ENCODE data around the gene PRKAG2. TPM values are rescaled to one million over a fixed set of nuclear protein-coding genes. Genes with fewer than 3 reads are reported as not detected.

PRKAG2 gene
- total RNA-seq, 2 donors from 2014 or later: 41.3 to 51.8 TPM

DNA sequence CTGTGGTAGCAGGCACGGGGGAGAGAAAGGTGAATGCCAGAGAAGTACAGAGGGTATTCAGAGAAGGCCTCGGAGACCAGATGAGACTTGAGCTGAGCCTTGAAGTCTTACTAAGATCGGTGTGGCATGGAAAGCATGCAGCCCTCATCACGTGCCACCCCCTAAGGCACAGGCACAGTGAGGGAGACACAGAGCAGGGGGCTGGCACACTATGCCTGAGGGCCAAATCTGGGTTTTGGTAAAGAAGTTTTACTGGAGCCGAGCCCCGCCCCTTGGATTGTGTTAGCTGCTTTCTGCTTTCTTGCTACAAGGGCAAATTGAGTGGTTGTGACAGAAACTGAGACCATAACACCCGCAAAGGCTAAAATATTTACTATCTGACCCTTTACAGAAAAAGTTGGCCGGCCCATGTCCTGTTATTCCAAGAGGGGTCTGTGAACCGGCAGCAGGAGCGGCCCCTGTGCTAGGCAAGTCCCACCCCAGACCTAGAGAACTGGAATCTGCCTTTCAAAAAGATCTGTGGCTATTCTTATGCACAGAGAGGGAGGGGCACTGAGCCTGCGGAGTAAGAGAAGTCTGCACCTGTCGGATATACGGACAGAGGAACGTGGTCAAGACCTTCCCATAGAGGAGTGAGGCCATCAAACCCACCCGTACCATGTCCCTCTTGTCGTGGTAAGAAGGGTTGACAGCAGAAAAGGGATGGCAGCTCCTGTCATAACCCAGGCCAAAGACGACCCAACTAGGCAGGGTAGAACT, 247.9 kb downstream of the PRKAG2 start:
- Mint-ChIP-seq H3K27ac (no peak overlapping the region), H3K27me3 (no peaks in the 10 kb centered on the region), H3K36me3 (ENCODE audit: low read depth) (peaks cover 5% of the 10 kb centered on the region), H3K4me1 (peaks cover 37% of the 10 kb centered on the region), H3K4me3 (no peak overlapping the region)
- ATAC-seq (no peak), DNase-seq (no peak)
- H3K9me3 ChIP-seq (ENCODE audit: control insufficient read depth, low read length, poor library complexity, severe bottlenecking): no peaks in the 10 kb centered on the region

DNA sequence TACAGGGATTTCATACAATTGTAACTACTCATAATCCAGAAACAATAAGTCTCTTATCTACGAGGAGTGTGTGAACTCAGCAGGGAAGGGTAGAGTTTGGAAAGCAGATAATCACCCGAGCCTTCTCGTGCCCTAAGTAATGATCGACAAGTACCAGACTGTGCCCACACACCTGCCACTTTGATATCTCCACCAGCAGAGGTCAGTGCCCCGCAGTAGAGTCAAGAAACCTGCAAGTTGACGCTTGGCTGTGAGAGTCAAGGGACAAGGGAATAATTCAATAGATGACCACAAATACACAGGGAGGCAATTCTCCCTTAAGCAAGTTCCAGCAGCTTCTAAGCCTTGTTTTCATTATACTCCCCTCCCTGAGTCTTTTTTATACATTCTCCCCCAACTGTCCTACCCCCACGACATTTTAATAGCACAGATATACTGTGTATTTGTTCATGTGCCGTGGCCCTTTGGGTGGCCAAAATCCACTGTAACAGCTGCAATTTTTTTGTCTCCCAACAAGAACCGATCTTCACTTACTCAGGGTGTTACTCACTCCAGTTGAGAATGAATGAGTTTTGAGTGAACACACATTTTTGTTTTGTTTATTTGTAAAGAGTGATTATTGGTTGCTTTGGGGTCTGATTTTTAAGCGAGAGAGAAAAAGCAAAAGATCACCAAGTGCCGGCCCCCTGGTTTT, 250.3 kb downstream of the PRKAG2 start:
- Mint-ChIP-seq H3K36me3 (ENCODE audit: low read depth) (peaks cover 2% of the 10 kb centered on the region), H3K27me3 (no peaks in the 10 kb centered on the region), H3K4me1 (peaks cover 39% of the 10 kb centered on the region), H3K27ac (no peak overlapping the region), H3K4me3 (no peak overlapping the region)
- no peaks in the 10 kb centered on the region for H3K9me3 ChIP-seq (ENCODE audit: control insufficient read depth, low read length, poor library complexity, severe bottlenecking)
- DNase-seq (no peak), ATAC-seq (peak; percentile 35)

DNA sequence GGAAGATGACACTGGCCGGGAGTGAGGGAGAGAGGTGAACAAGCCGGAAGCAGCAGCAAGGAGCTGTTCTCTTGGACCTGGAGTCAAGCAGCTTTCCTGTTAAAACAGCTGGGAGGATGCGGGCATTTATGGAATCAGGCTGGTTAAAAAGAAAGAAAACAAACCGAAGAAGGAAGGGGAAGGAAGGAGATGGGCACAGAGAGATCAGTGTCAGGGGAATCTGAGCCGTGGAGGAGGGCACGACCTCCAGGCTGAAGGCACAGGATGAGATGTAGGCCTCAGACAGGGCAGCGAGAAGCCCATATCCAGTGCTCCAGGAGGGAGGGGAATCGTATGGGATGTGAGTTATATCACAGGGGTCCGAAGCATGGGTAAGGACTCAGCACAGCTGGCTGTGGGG, 251.3 kb downstream of the PRKAG2 start:
- Mint-ChIP-seq H3K4me3 (no peak overlapping the region), H3K27ac (no peak overlapping the region), H3K4me1 (peaks cover 34% of the 10 kb centered on the region), H3K27me3 (no peaks in the 10 kb centered on the region), H3K36me3 (ENCODE audit: low read depth) (peaks cover 2% of the 10 kb centered on the region)
- DNase-seq: no peak
- no peaks in the 10 kb centered on the region for H3K9me3 ChIP-seq (ENCODE audit: control insufficient read depth, low read length, poor library complexity, severe bottlenecking)
- ATAC-seq: no peak

DNA sequence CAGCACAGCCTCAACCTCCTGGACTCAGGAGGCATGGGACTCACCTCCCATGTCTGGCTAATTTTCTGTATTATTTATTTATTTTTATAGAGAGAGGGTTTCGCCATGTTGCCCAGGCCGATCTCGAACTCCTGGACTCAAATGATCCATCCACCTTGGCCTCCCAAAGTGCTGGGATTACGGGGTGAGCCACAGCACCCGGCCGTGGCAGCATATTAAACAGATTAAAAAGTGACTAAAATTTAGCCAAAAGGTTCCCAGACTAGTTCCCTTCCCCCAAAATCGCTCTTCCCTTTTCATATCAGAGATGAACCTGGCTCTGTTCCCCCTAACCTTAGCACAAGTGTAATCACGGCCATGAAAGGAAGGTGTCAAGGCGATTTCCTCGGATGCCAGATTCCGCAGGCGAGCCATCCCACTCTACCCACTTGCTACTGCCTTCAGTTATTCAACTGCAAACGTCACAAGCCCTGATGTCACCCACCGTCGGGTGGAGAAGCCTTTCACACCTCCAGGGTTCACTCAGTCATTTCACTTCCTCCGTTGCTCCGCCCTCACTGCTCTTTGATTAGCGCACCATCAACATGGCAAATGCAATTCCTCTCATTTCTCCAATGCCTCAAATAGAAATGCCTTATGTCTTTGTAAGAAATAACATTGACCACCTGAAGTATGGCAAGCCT, 252.5 kb downstream of the PRKAG2 start:
- ATAC-seq: no peak
- H3K27ac Mint-ChIP-seq: no peak overlapping the region
- no peak for DNase-seq
- peaks cover 2% of the 10 kb centered on the region for H3K36me3 Mint-ChIP-seq (ENCODE audit: low read depth)
- no peaks in the 10 kb centered on the region for H3K27me3 Mint-ChIP-seq
- no peaks in the 10 kb centered on the region for H3K9me3 ChIP-seq (ENCODE audit: control insufficient read depth, low read length, poor library complexity, severe bottlenecking)
- H3K4me3 Mint-ChIP-seq: no peak overlapping the region
- peaks cover 30% of the 10 kb centered on the region for H3K4me1 Mint-ChIP-seq

DNA sequence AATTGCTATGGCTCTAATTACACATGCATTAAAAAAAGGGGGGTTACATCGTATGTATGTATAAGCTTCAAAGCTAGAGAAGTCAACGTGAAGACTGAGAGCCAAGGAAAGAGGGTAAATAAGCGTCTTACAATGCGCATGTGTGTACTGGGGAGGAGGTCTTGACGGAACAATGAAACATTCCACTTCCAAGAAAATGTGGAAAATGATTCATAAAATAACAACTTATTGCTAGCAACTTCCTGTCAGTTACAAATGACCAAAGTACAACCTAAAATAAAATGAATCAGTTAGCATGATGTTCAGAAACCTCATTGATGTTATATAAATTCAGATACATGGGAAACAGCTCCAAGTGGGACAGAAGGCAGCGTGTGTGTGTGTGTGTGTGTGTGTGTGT, 253.1 kb downstream of the PRKAG2 start:
- no peak overlapping the region for H3K4me3 Mint-ChIP-seq

DNA sequence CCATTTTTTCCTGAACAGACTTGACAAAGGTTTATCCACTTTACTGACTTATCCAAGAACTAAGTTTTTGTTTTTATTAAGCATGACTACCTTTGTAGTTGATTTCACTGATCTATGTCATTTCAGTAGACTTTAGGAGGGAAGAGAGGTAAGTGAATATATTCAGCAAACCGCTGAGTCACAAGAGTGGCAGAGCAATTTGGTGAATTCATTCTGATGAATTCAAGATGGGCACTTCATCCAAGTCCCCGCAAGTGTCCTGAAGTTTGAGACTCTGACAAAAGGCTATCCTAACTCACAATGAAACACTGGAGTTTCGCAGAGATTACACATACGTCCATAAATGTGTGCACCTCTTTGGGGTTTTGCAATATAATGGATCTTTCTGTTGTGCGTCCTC, 255.0 kb downstream of the PRKAG2 start:
- no peak overlapping the region for H3K4me3 Mint-ChIP-seq
- no peak overlapping the region for H3K27ac Mint-ChIP-seq
- H3K36me3 Mint-ChIP-seq (ENCODE audit: low read depth): peaks cover 2% of the 10 kb centered on the region
- ATAC-seq (no peak), DNase-seq (no peak)
- peaks cover 27% of the 10 kb centered on the region for H3K4me1 Mint-ChIP-seq
- H3K27me3 Mint-ChIP-seq: no peaks in the 10 kb centered on the region
- H3K9me3 ChIP-seq (ENCODE audit: control insufficient read depth, low read length, poor library complexity, severe bottlenecking): no peaks in the 10 kb centered on the region

More for the DNA sequence above, 253.1 kb downstream of the PRKAG2 start:
- Mint-ChIP-seq H3K27me3 (no peaks in the 10 kb centered on the region), H3K36me3 (ENCODE audit: low read depth) (peaks cover 2% of the 10 kb centered on the region), H3K4me1 (peaks cover 30% of the 10 kb centered on the region), H3K27ac (no peak overlapping the region)
- DNase-seq: no peak
- no peak for ATAC-seq
- no peaks in the 10 kb centered on the region for H3K9me3 ChIP-seq (ENCODE audit: control insufficient read depth, low read length, poor library complexity, severe bottlenecking)

DNA sequence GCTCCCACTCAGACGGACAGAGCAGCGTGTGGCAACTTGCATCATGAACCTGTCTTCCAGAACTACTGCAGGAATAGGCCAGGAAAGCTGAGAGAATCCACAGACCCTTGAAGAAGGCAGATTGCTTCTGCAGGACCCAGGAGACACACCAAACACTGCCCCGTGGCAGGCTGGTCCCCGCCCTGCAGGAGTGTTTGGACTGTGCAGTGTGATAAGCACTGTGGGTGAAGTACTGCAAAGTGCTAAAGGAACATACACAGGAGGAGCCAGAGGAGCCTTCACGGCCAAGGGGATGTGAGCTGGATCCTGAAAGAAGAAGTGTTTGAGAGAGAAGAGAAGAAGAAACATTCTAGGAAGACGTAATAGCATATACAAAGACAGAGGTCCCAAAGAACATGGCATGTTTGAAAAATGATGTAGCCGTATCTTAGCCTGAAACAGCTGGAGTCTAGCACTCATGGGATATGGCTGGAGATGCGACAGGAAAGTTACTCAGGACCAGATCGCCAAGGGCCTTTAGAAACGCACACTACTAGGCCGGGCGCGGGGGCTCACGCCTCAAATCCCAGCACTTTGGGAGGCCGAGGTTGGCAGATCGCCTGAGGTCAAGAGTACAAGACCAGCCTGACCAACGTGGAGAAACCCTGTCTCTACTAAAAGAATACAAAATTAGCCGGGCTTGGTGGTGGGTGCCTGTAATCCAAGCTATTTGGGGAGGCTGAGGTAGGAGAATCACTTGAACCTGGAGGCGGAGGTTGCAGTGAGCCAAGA, 260.3 kb downstream of the PRKAG2 start:
- Mint-ChIP-seq H3K36me3 (ENCODE audit: low read depth) (no peaks in the 10 kb centered on the region), H3K4me3 (no peak overlapping the region), H3K27ac (no peak overlapping the region), H3K4me1 (peaks cover 15% of the 10 kb centered on the region), H3K27me3 (no peaks in the 10 kb centered on the region)
- ATAC-seq (no peak), DNase-seq (no peak)
- H3K9me3 ChIP-seq (ENCODE audit: control insufficient read depth, low read length, poor library complexity, severe bottlenecking): no peaks in the 10 kb centered on the region

DNA sequence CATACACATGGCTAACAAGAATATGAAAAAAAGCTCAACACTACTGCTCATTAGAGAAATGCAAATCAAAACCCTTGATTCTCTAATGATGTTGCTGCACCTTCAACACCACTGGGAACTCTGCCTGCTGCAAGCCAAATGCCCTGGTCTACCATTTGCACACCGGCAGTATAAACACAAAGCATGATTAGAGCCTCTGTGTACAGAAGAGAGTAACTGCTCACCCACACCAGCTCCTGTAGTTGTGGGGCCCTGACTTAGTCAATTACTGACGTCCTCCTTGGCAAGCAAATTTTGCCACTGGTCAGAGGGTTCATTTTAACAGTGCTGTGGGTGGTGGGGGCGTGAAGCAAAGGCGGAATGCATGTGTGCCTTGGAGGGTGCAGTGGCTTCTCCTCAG, 261.1 kb downstream of the PRKAG2 start:
- no peak overlapping the region for H3K27ac Mint-ChIP-seq
- ATAC-seq: no peak
- no peak for DNase-seq
- H3K36me3 Mint-ChIP-seq (ENCODE audit: low read depth): no peaks in the 10 kb centered on the region
- H3K9me3 ChIP-seq (ENCODE audit: control insufficient read depth, low read length, poor library complexity, severe bottlenecking): no peaks in the 10 kb centered on the region
- no peak overlapping the region for H3K4me3 Mint-ChIP-seq
- H3K4me1 Mint-ChIP-seq: peaks cover 15% of the 10 kb centered on the region
- H3K27me3 Mint-ChIP-seq: no peaks in the 10 kb centered on the region

DNA sequence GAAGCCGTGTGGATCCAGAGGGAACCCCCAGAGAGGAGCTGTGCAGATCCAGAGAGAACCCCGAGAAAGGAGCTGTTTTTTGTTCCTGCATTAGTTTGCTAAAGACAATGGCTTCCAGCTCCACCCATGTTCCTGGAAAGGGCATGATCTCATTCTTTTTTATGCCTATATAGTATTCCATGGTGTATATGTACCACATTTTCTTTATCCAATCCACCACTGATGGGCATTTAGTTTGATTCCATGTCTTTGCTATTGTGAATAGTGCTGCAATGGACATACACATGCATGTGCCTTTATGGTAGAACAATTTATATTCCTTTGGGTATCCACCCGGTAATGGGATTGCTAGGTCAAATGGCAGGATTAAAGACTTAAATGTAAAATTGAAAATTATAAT, 261.9 kb downstream of the PRKAG2 start:
- no peak overlapping the region for H3K4me3 Mint-ChIP-seq
- H3K9me3 ChIP-seq (ENCODE audit: control insufficient read depth, low read length, poor library complexity, severe bottlenecking): no peaks in the 10 kb centered on the region
- ATAC-seq (no peak), DNase-seq (no peak)
- H3K4me1 Mint-ChIP-seq: peaks cover 16% of the 10 kb centered on the region
- H3K27me3 Mint-ChIP-seq: no peaks in the 10 kb centered on the region
- no peak overlapping the region for H3K27ac Mint-ChIP-seq
- no peaks in the 10 kb centered on the region for H3K36me3 Mint-ChIP-seq (ENCODE audit: low read depth)

DNA sequence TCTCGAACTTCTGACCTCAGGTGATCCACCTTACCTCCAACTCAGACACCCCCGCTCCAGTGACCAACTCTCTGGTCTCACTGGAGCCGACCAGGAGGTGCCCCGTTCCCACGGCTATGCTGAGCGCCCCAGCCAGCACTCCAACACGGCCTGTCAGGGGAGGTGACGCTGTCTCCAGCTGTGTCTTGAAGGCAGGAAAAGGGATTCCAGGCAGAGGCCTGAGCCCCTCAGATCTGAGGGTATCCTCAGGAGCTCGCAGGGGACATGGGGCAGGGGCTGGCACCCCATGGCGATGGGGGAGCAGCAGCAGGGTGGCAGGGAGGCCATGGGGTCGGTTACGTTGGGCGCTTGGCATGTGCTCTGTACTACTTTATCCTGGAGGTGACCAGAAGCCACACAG, 262.9 kb downstream of the PRKAG2 start:
- H3K9me3 ChIP-seq (ENCODE audit: control insufficient read depth, low read length, poor library complexity, severe bottlenecking): no peaks in the 10 kb centered on the region
- ATAC-seq (no peak), DNase-seq (no peak)
- Mint-ChIP-seq H3K36me3 (ENCODE audit: low read depth) (no peaks in the 10 kb centered on the region), H3K4me3 (no peak overlapping the region), H3K27ac (no peak overlapping the region), H3K27me3 (no peaks in the 10 kb centered on the region), H3K4me1 (peaks cover 17% of the 10 kb centered on the region)

DNA sequence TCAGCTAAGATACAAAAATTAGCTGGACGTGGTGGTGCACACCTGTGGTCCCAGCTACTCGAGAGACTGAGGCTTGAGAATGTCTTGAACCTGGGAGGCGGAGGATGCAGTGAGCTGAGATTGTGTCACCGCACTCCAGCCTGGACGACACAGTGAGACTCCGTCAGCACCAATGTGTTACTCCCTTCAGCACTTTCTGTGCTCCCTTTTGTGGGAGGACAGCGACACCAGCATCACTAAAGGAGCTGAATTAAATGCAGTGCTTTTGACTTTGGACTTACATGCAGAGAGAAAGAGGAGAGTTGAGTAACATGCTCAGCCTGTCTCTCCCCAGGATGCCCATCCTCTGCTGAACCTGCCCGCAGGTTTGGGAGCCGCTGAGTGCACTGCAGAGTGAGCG, 265.0 kb downstream of the PRKAG2 start:
- no peak overlapping the region for H3K27ac Mint-ChIP-seq
- no peaks in the 10 kb centered on the region for H3K9me3 ChIP-seq (ENCODE audit: control insufficient read depth, low read length, poor library complexity, severe bottlenecking)
- ATAC-seq (no peak), DNase-seq (no peak)
- no peak overlapping the region for H3K4me3 Mint-ChIP-seq
- H3K36me3 Mint-ChIP-seq (ENCODE audit: low read depth): no peaks in the 10 kb centered on the region
- H3K27me3 Mint-ChIP-seq: no peaks in the 10 kb centered on the region
- peaks cover 24% of the 10 kb centered on the region for H3K4me1 Mint-ChIP-seq

DNA sequence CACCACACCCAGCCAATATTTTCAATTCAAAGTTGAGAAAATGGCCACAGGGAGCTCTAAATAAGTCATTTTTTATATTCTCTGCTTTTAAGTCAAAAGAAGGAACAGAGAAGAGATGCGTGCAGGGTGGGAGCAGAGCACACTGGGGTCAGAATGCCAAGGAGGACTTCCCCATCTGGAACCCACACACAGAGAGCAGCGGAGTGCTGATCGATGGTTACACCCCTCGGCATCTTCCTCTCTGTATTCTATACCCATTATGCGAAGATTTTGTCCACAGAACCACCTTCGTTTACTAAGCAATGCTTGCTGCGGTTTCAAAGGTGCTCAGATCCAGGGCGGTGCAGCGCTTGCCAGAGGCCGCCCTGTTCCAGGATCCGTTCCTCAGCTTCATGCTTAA, 265.9 kb downstream of the PRKAG2 start:
- Mint-ChIP-seq H3K4me3 (no peak overlapping the region), H3K27ac (no peak overlapping the region), H3K36me3 (ENCODE audit: low read depth) (no peaks in the 10 kb centered on the region), H3K4me1 (peaks cover 17% of the 10 kb centered on the region), H3K27me3 (no peaks in the 10 kb centered on the region)
- H3K9me3 ChIP-seq (ENCODE audit: control insufficient read depth, low read length, poor library complexity, severe bottlenecking): no peaks in the 10 kb centered on the region
- DNase-seq: no peak
- ATAC-seq: no peak

DNA sequence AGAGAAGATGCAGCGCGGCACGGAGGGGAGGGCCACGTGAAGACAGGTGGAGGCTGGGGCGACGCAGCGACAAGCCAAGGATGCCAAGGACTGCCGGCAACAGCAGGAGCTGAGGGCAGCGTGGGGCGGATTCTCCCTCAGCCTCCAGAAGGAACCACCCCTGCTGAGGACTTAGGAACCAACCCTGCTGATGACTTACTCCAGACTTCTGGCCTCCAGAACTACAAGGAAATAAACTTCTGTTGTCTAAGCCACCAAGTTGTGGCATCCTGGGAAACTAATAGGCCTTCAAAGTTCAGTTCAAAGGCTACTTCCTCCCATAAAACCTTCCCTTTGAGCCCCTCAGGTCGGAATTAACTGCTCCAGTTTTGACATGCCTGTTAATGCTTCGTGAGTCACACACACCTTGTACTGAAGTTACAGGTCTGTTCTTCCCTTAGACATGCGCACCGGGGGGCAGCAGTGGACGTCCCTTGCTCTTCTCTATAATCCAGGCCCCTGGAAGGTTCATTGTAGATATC, 268.8 kb downstream of the PRKAG2 start:
- no peak overlapping the region for H3K4me3 Mint-ChIP-seq
- H3K27ac Mint-ChIP-seq: peak overlapping the region; percentile 11
- H3K27me3 Mint-ChIP-seq: no peaks in the 10 kb centered on the region
- no peaks in the 10 kb centered on the region for H3K9me3 ChIP-seq (ENCODE audit: control insufficient read depth, low read length, poor library complexity, severe bottlenecking)
- H3K4me1 Mint-ChIP-seq: peaks cover 15% of the 10 kb centered on the region
- peaks cover 2% of the 10 kb centered on the region for H3K36me3 Mint-ChIP-seq (ENCODE audit: low read depth)
- DNase-seq (no peak), ATAC-seq (no peak)

Data from T-helper 17 cell (primary cell).